ENCODE results near the gene BANK1. TPM values are rescaled to one million over a fixed set of nuclear protein-coding genes. Genes with fewer than 3 reads are reported as not detected.

BANK1 gene
- total and polyA plus RNA-seq, 10 of the 15 experiments (the other 5 are each of a cell fraction or from before 2014, with no cell fraction given): 0.13 to 2.1 (median 0.42) TPM

- H3K4me2 ChIP-seq (ENCODE audit: control insufficient read depth, insufficient read depth): no peak overlapping the region
- H3K27ac ChIP-seq (ENCODE audit: control insufficient read depth, insufficient read depth): no peak overlapping the region
- H3K79me2 ChIP-seq (ENCODE audit: control insufficient read depth, insufficient read depth, low read length): no peaks in the 10 kb centered on the region
- RAD21 ChIA-PET (ENCODE audit: unreplicated experiment): no interaction called here
- BruUV-seq (replicated peaks): no TSS peak
- POLR2A ChIA-PET: interaction anchor here (0.7 kb wide), 1 partner anchor 137 kb away, joined by 6 read pairs; no protein-coding TSS in a partner anchor
- SMC1A ChIA-PET (ENCODE audit: uncharacterized antibody, unreplicated experiment): interaction anchor here (0.6 kb wide), 1 partner anchor 648 kb away, joined by 4 read pairs; no protein-coding TSS in a partner anchor
- in situ Hi-C loops (cut with MboI) (no loop called here), intact Hi-C loops (cut with micrococcal nuclease; ENCODE audit: unreplicated experiment) (no loop called here)
- no peak overlapping the region for H2AFZ ChIP-seq (ENCODE audit: control insufficient read depth, low read depth, low read length)
- H3K9me3 ChIP-seq (replicated peaks; ENCODE audit: control insufficient read depth, insufficient read depth, low read length): no peaks in the 10 kb centered on the region
- TF ChIP-seq, protein P1, sequence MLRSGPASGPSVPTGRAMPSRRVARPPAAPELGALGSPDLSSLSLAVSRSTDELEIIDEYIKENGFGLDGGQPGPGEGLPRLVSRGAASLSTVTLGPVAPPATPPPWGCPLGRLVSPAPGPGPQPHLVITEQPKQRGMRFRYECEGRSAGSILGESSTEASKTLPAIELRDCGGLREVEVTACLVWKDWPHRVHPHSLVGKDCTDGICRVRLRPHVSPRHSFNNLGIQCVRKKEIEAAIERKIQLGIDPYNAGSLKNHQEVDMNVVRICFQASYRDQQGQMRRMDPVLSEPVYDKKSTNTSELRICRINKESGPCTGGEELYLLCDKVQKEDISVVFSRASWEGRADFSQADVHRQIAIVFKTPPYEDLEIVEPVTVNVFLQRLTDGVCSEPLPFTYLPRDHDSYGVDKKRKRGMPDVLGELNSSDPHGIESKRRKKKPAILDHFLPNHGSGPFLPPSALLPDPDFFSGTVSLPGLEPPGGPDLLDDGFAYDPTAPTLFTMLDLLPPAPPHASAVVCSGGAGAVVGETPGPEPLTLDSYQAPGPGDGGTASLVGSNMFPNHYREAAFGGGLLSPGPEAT (IDR thresholded peaks at IDR 0.05; ENCODE audit: low read depth): no peak
- TF ChIP-seq NFXL1 (IDR thresholded peaks at IDR 0.05; ENCODE audit: borderline replicate concordance) (no peak), SMAD5 (IDR thresholded peaks at IDR 0.05; ENCODE audit: low read depth) (no peak), GATAD2B (conservative IDR thresholded peaks at IDR 0.05; ENCODE audit: low read depth) (no peak), TCF3 (IDR thresholded peaks at IDR 0.05; ENCODE audit: borderline replicate concordance, insufficient read depth, low read depth, low read length) (no peak), SIX5 (IDR thresholded peaks at IDR 0.05; ENCODE audit: low read depth, low read length, severe bottlenecking) (no peak), RBBP5 (conservative IDR thresholded peaks at IDR 0.05) (no peak), SP1 (IDR thresholded peaks at IDR 0.05; ENCODE audit: low read depth, low read length) (no peak), MYC (IDR thresholded peaks at IDR 0.05; ENCODE audit: insufficient read depth, insufficient read length, insufficient replicate concordance, low read length, severe bottlenecking) (no peak), ZNF207 (IDR thresholded peaks at IDR 0.05; ENCODE audit: borderline replicate concordance) (no peak)
- TF ChIP-seq, protein P2, sequence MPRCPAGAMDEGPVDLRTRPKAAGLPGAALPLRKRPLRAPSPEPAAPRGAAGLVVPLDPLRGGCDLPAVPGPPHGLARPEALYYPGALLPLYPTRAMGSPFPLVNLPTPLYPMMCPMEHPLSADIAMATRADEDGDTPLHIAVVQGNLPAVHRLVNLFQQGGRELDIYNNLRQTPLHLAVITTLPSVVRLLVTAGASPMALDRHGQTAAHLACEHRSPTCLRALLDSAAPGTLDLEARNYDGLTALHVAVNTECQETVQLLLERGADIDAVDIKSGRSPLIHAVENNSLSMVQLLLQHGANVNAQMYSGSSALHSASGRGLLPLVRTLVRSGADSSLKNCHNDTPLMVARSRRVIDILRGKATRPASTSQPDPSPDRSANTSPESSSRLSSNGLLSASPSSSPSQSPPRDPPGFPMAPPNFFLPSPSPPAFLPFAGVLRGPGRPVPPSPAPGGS (IDR thresholded peaks at IDR 0.05; ENCODE audit: borderline replicate concordance, insufficient read depth, low read depth, low read length, poor library complexity, severe bottlenecking): no peak
- TF ChIP-seq, protein P3, sequence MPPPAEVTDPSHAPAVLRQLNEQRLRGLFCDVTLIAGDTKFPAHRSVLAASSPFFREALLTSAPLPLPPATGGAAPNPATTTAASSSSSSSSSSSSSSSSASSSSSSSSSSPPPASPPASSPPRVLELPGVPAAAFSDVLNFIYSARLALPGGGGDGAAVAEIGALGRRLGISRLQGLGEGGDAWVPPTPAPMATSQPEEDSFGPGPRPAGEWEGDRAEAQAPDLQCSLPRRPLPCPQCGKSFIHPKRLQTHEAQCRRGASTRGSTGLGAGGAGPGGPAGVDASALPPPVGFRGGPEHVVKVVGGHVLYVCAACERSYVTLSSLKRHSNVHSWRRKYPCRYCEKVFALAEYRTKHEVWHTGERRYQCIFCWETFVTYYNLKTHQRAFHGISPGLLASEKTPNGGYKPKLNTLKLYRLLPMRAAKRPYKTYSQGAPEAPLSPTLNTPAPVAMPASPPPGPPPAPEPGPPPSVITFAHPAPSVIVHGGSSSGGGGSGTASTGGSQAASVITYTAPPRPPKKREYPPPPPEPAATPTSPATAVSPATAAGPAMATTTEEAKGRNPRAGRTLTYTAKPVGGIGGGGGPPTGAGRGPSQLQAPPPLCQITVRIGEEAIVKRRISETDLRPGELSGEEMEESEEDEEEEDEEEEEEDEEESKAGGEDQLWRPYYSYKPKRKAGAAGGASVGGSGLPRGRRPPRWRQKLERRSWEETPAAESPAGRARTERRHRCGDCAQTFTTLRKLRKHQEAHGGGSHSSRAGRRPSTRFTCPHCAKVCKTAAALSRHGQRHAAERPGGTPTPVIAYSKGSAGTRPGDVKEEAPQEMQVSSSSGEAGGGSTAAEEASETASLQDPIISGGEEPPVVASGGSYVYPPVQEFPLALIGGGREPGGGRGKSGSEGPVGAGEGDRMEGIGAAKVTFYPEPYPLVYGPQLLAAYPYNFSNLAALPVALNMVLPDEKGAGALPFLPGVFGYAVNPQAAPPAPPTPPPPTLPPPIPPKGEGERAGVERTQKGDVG (CRISPR knock-in tag; IDR thresholded peaks at IDR 0.05): no peak
- no peak overlapping the region for H3K4me3 ChIP-seq
- no peaks in the 10 kb centered on the region for H3K27me3 ChIP-seq (replicated peaks in 1 of 2; ENCODE audit: control insufficient read depth in 2 of 2, insufficient read depth in 2 of 2, low read length in 1 of 2)
- ATAC-seq: no peak
- WGBS (ENCODE audit: insufficient coverage, insufficient replicate concordance, low lambda C conversion rate, missing lambda C conversion rate): 54% methylated on average over 3 of the region's 3 CpGs
- no peaks in the 10 kb centered on the region for H4K20me1 ChIP-seq (ENCODE audit: control insufficient read depth, insufficient read depth)
- FAIRE-seq: no peak
- no peaks in the 10 kb centered on the region for H3K4me1 ChIP-seq (ENCODE audit: control insufficient read depth, insufficient read depth, low read length)
- CTCF ChIA-PET: interaction anchor here (1.4 to 1.6 kb wide), 2 partner anchors 9 to 16 kb away, joined by 3 read pairs; no protein-coding TSS in a partner anchor
- no peak for DNase-seq (ENCODE audit: low read depth, low spot score)
- no peaks in the 10 kb centered on the region for H3K36me3 ChIP-seq (ENCODE audit: control insufficient read depth in 2 of 2, insufficient read depth in 2 of 2, low read length in 1 of 2)
- no peak overlapping the region for H3K9ac ChIP-seq (ENCODE audit: control insufficient read depth, insufficient read depth, low read length)
These were observed 168.0 kb downstream of the BANK1 start for GRCh38 chr4:101958547-101958946.

Measured in GM12878 (cell line).